SK-N-SH (cell line): Measurements from ENCODE around the gene SPG21. TPM values are rescaled to one million over a fixed set of nuclear protein-coding genes. Genes with fewer than 3 reads are reported as not detected.

Experiments used
- CTCF ChIA-PET: fragments of 300-600, 350-600 bp; formaldehyde crosslinking; extraction: SDS; loops from one replicate; lab custom pipeline; 2021; lab: Yijun Ruan, JAX
- POLR2A ChIA-PET: fragments of 350-600 bp; sonication (Branson Sonifier 250); formaldehyde crosslinking; extraction: SDS; loops from one replicate; lab custom pipeline; 2020; ENCODE audit warnings: antibody characterized with exemption, inconsistent platforms; lab: Yijun Ruan, JAX
- DNase-seq: peaks from one replicate; pipeline ENCODE4 v3.0.0; 2012
- H2AFZ ChIP-seq: fragments of 200-600 bp; sonication (generic); 2 replicates; pipeline ENCODE4 v1.8.1; 2016; ENCODE audit warnings: antibody characterized with exemption, mild to moderate bottlenecking, low read depth
- H3F3A ChIP-seq: fragments of 200-600 bp; sonication (generic); replicated peaks from 2 replicates; pipeline ENCODE3; 2016; ENCODE audit warnings: antibody characterized with exemption, mild to moderate bottlenecking; ENCODE audit not compliant: insufficient read depth
- H3K27ac ChIP-seq, 2 experiments: fragments of 200-500 bp in 1 of 2; fragments of 200-600 bp in 1 of 2; sonication (Bioruptor generic) in 1 of 2; sonication (generic), shearing (Covaris generic) in 1 of 2; 2 replicates each; pipeline versions ENCODE4 v1.5.1 to v1.6.1; 2014 to 2016; ENCODE audit warnings: low read depth in 2 of 2, inconsistent platforms in 1 of 2, low read length in 1 of 2, mild to moderate bottlenecking in 1 of 2, mixed read lengths in 1 of 2
- H3K27me3 ChIP-seq: fragments of 200-600 bp; sonication (generic), shearing (Covaris generic); 2 replicates; pipeline ENCODE4 v1.6.1; 2016; ENCODE audit warnings: mixed run types; ENCODE audit not compliant: insufficient read depth
- H3K36me3 ChIP-seq, 2 experiments: fragments of 200-500 bp in 1 of 2; fragments of 200-600 bp in 1 of 2; sonication (Bioruptor generic) in 1 of 2; sonication (generic) in 1 of 2; replicated peaks in 1 of 2; 2 replicates each; pipeline versions ENCODE3 to v1.5.1; 2014 to 2016; ENCODE audit warnings: low read length in 1 of 2, mild to moderate bottlenecking in 1 of 2; ENCODE audit not compliant: insufficient read depth in 2 of 2, control insufficient read depth in 1 of 2
- H3K4me1 ChIP-seq, 2 experiments: fragments of 200-500 bp in 1 of 2; fragments of 200-600 bp in 1 of 2; sonication (Bioruptor generic) in 1 of 2; sonication (generic), shearing (Covaris generic) in 1 of 2; 2 replicates each; pipeline versions ENCODE4 v1.5.1 to v1.6.1; 2014 to 2016; ENCODE audit warnings: low read depth in 1 of 2, low read length in 1 of 2, mixed run types in 1 of 2; ENCODE audit not compliant: insufficient read depth in 2 of 2, control insufficient read depth in 1 of 2
- H3K4me2 ChIP-seq: fragments of 200-600 bp; sonication (generic), shearing (Covaris generic); 2 replicates; pipeline ENCODE4 v1.6.1; 2017; ENCODE audit warnings: mixed run types
- H3K4me3 ChIP-seq, 2 experiments: fragments of 200-500 bp in 1 of 2; fragments of 200-600 bp in 1 of 2; sonication (Bioruptor generic) in 1 of 2; sonication (generic), shearing (Covaris generic) in 1 of 2; 2 replicates each; pipeline versions ENCODE4 v1.5.1 to v1.8.1; 2014 to 2016; ENCODE audit warnings: low read depth in 2 of 2, inconsistent platforms in 1 of 2, low read length in 1 of 2, mild to moderate bottlenecking in 1 of 2, mixed read lengths in 1 of 2, moderate library complexity in 1 of 2
- H3K79me2 ChIP-seq: fragments of 200-600 bp; sonication (generic); 2 replicates; pipeline ENCODE4 v1.8.1; 2017; ENCODE audit warnings: mild to moderate bottlenecking; ENCODE audit not compliant: insufficient read depth
- H3K9ac ChIP-seq: fragments of 200-600 bp; sonication (generic); 2 replicates; pipeline ENCODE4 v1.6.1; 2017; ENCODE audit warnings: mixed run types
- H3K9me2 ChIP-seq: fragments of 200-600 bp; sonication (generic); 2 replicates; pipeline ENCODE4 v1.6.1; 2017; ENCODE audit warnings: mixed run types
- H3K9me3 ChIP-seq: fragments of 200-600 bp; sonication (generic); 2 replicates; pipeline ENCODE4 v1.6.1; 2017; ENCODE audit warnings: mixed run types, mild to moderate bottlenecking, moderate library complexity
- H4K20me1 ChIP-seq: fragments of 200-600 bp; sonication (generic); 2 replicates; pipeline ENCODE4 v1.6.1; 2017; ENCODE audit warnings: mild to moderate bottlenecking, mixed run types; ENCODE audit not compliant: insufficient read depth
- FOXM1 ChIP-seq: IDR thresholded peaks from 2 replicates; pipeline ENCODE4 v1.4.0; 2012; ENCODE audit warnings: low read depth, mild to moderate bottlenecking
- GABPA ChIP-seq: IDR thresholded peaks from 2 replicates; pipeline ENCODE4 v1.4.0; 2012; ENCODE audit warnings: low read depth, mild to moderate bottlenecking
- JUND ChIP-seq: IDR thresholded peaks from 2 replicates; pipeline ENCODE4 v1.4.0; 2012
- NFIC ChIP-seq: IDR thresholded peaks from 2 replicates; pipeline ENCODE4 v1.4.0; 2012; ENCODE audit warnings: borderline replicate concordance
- NRF1 ChIP-seq: IDR thresholded peaks from 2 replicates; pipeline ENCODE4 v1.6.1; 2012; ENCODE audit warnings: low read depth, mild to moderate bottlenecking, low read length
- RAD21 ChIP-seq: IDR thresholded peaks from 2 replicates; pipeline ENCODE4 v1.6.1; 2012; ENCODE audit warnings: mild to moderate bottlenecking, low read length
- RCOR1 ChIP-seq: fragments of 150-350 bp; IDR thresholded peaks from 2 replicates; pipeline ENCODE4 v1.6.1; 2017; ENCODE audit warnings: antibody characterized with exemption, low read length
- SIN3A ChIP-seq: IDR thresholded peaks from 2 replicates; pipeline ENCODE4 v1.6.1; 2012; ENCODE audit warnings: low read depth, mild to moderate bottlenecking, low read length, moderate library complexity, borderline replicate concordance
- TEAD4 ChIP-seq: IDR thresholded peaks from 2 replicates; pipeline ENCODE4 v1.4.0; 2012; ENCODE audit warnings: mild to moderate bottlenecking, borderline replicate concordance; ENCODE audit not compliant: insufficient read depth
- YY1 ChIP-seq: IDR thresholded peaks from 2 replicates; pipeline ENCODE4 v1.4.0; 2012; ENCODE audit warnings: low read depth, mild to moderate bottlenecking
- WGBS: methylation state at CpG from one replicate; pipeline ENCODE4 v1.1.6; 2017; ENCODE audit warnings: low lambda C conversion rate; 5-methylcytosine and 5-hydroxymethylcytosine counted together
- polyA plus RNA-seq, 3 experiments: library from polyadenylated mRNA; depleted of rRNA; stranded (reverse); fragments of >200 nt; gene quantifications; 2 replicates each; pipeline ENCODE4 v1.2.3, GENCODE V29; 2012
- TF ChIP-seq, protein P1 (sequence below): IDR thresholded peaks from 2 replicates; pipeline ENCODE4 v1.4.0; 2012; ENCODE audit warnings: low read depth, borderline replicate concordance

SPG21 gene
- polyA plus RNA-seq, 1 of the 3 experiments (the other 2 are of a cell fraction): 56.5 TPM

GRCh38 chr15:65038836-65039235 is 49.1 kb upstream of the SPG21 start:
- Histone ChIP-seq H3K9ac (no peak overlapping the region), H3K27me3 (no peaks in the 10 kb centered on the region), H3K4me2 (no peak overlapping the region), H3F3A (no peaks in the 10 kb centered on the region), H3K4me1 (no peaks in the 10 kb centered on the region), H3K79me2 (no peaks in the 10 kb centered on the region), H3K4me3 (no peak overlapping the region), H4K20me1 (no peaks in the 10 kb centered on the region), H3K9me3 (no peaks in the 10 kb centered on the region), H3K27ac (no peak overlapping the region), H3K36me3 (no peaks in the 10 kb centered on the region), H2AFZ (no peak overlapping the region), H3K9me2 (no peaks in the 10 kb centered on the region)
- POLR2A ChIA-PET: no interaction called here
- DNase-seq: no peak
- 82% methylated on average over 5 of the region's 5 CpGs for WGBS
- CTCF ChIA-PET: interaction anchor here (1.3 to 1.5 kb wide), 2 partner anchors 16 to 63 kb away, joined by 3 to 6 read pairs; no protein-coding TSS in a partner anchor
- TF ChIP-seq JUND: no peak
- TF ChIP-seq YY1: no peak
- TF ChIP-seq TEAD4: no peak
- TF ChIP-seq SIN3A: no peak
- TF ChIP-seq, protein P1, sequence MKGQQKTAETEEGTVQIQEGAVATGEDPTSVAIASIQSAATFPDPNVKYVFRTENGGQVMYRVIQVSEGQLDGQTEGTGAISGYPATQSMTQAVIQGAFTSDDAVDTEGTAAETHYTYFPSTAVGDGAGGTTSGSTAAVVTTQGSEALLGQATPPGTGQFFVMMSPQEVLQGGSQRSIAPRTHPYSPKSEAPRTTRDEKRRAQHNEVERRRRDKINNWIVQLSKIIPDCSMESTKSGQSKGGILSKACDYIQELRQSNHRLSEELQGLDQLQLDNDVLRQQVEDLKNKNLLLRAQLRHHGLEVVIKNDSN: no peak
- no peak for TF ChIP-seq FOXM1

- ChIA-PET CTCF (interaction anchor here (1.3 to 1.5 kb wide), 2 partner anchors 16 to 63 kb away, joined by 3 to 6 read pairs; no protein-coding TSS in a partner anchor), POLR2A (no interaction called here)
- Histone ChIP-seq H3K4me1 (no peaks in the 10 kb centered on the region), H3K4me2 (no peak overlapping the region), H3K9me2 (no peaks in the 10 kb centered on the region), H3K9me3 (no peaks in the 10 kb centered on the region), H3F3A (no peaks in the 10 kb centered on the region), H3K4me3 (no peak overlapping the region), H3K79me2 (no peaks in the 10 kb centered on the region), H3K27me3 (no peaks in the 10 kb centered on the region), H4K20me1 (no peaks in the 10 kb centered on the region), H2AFZ (no peak overlapping the region), H3K9ac (no peak overlapping the region), H3K27ac (no peak overlapping the region), H3K36me3 (no peaks in the 10 kb centered on the region)
- WGBS: 88% methylated on average over 3 of the region's 3 CpGs
- DNase-seq: no peak
- TF ChIP-seq FOXM1 (no peak), RCOR1 (no peak)
Observed at GRCh38 chr15:65038428-65038827, 48.7 kb upstream of the SPG21 start.

DNA sequence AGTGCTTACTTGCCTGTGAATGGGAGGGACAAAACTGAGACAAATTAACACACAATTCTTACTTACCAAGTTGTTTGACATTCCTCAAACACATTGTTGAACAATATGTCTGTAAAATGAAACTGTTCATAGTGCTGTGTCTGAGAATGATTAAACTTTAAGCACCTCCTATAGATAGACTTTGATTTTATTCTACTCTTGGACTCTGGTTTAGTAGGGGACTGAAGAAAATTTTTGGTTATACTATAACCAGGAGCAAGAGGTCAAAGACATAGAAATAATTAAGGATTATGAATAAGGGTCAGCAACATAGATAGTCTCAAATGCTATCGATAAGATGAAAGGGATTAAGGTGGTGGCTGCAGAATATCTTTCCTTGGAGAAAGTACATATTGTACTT is 47.6 kb upstream of the SPG21 start:
- no peaks in the 10 kb centered on the region for H3K36me3 ChIP-seq
- no peaks in the 10 kb centered on the region for H3F3A ChIP-seq
- H3K9me2 ChIP-seq: no peaks in the 10 kb centered on the region
- POLR2A ChIA-PET: no interaction called here
- H3K4me2 ChIP-seq: no peak overlapping the region
- CTCF ChIA-PET: no interaction called here
- 54% methylated on average over 1 of the region's 1 CpG for WGBS
- TF ChIP-seq NRF1 (no peak), GABPA (no peak), RAD21 (no peak), NFIC (no peak)
- DNase-seq: no peak
- no peaks in the 10 kb centered on the region; a peak in 1 of 4 replicates for H3K4me1 ChIP-seq
- no peaks in the 10 kb centered on the region for H3K9me3 ChIP-seq
- no peaks in the 10 kb centered on the region for H3K79me2 ChIP-seq
- H3K27ac ChIP-seq: no peak overlapping the region
- H4K20me1 ChIP-seq: no peaks in the 10 kb centered on the region
- H3K4me3 ChIP-seq: no peak overlapping the region
- H3K9ac ChIP-seq: no peak overlapping the region
- H2AFZ ChIP-seq: no peak overlapping the region
- H3K27me3 ChIP-seq: no peaks in the 10 kb centered on the region
